ENCODE measurements around the gene LRRC41. TPM values are rescaled to one million over a fixed set of nuclear protein-coding genes. Genes with fewer than 3 reads are reported as not detected.

LRRC41 gene
- total RNA-seq = 10 to 100 TPM; 60.0 to 85.5 (median 69.2) TPM

GRCh38 chr1:46303038-46303871, at the start of gene LRRC41, which contains the start of gene UQCRH:
Gene LRRC41, minus strand, starts transcription at chr1:46303616. Its CDS starts 294 bp downstream, at chr1:46303322.
Gene UQCRH, plus strand, starts transcription at chr1:46303698. Its CDS starts 69 bp downstream, at chr1:46303767.
- peak within 1 kb of the TSS; percentile 68 to 97 (median 86) for H3K4me3 ChIP-seq

DNA sequence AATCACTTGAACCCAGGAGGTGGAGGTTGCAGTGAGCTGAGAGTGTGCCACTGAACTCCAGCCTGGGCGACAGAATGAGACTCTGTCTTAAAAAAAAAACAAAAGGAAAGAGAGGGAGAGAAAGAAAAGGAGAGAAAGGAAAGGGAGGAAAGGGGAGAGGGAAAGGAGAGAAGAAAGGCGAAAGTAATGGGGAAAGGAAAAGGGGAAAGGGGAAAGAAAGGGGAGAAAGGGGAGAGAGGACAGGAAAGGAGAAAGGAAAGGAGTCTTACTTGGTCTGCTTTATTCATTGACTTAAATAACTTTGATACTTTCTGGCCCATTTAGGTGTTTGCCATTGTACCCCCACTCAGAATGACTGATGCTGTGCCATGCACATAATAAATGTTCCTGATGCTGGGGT, 48.9 kb upstream of the LRRC41 start:
- TF ChIP-seq POLR2AphosphoS5 (IDR thresholded peaks at IDR 0.05) (no peak), CTCF (IDR thresholded peaks at IDR 0.05) (no peak), POLR2A (IDR thresholded peaks at IDR 0.05) (no peak)
- no peak overlapping the region for H3K4me3 ChIP-seq
- H3K9me3 ChIP-seq = no peaks in the 10 kb centered on the region
- no peaks in the 10 kb centered on the region for H3K4me1 ChIP-seq
- intact Hi-C loops (cut with DNase I; ENCODE audit: low total_unique reads) = no loop called here
- no peaks in the 10 kb centered on the region for H3K27me3 ChIP-seq
- peaks cover 5% of the 10 kb centered on the region for H3K36me3 ChIP-seq
- DNase-seq (ENCODE audit: low spot score in 2 of 2) = no peak
- no peak overlapping the region for H3K27ac ChIP-seq

More at GRCh38 chr1:46303038-46303871, at the start of gene LRRC41, which contains the start of gene UQCRH:
- TF ChIP-seq CTCF (IDR thresholded peaks at IDR 0.05) = no peak
- peak; percentile 98 to 99 (median 98) for TF ChIP-seq POLR2AphosphoS5 (IDR thresholded peaks at IDR 0.05)
- TF ChIP-seq POLR2A (IDR thresholded peaks at IDR 0.05) = peak; percentile 86
- peak; percentile 95 to 96 for DNase-seq (ENCODE audit: low spot score in 2 of 2)
- Histone ChIP-seq H3K4me1 (peaks cover 8 to 22% of the 10 kb centered on the region in 2 donors), H3K27me3 (no peaks in the 10 kb centered on the region), H3K27ac (peak within 1 kb of the TSS; percentile 96 to 98), H3K36me3 (no peaks in the 10 kb centered on the region), H3K9me3 (no peaks in the 10 kb centered on the region)
- intact Hi-C loops (cut with DNase I; ENCODE audit: low total_unique reads) = no loop called here

- no peak for DNase-seq (ENCODE audit: low spot score in 2 of 2)
- no peak overlapping the region for H3K27ac ChIP-seq
- intact Hi-C loops (cut with DNase I; ENCODE audit: low total_unique reads) = no loop called here
- H3K4me3 ChIP-seq = no peak overlapping the region
- peaks cover 5 to 6% of the 10 kb centered on the region in 2 donors for H3K4me1 ChIP-seq
- TF ChIP-seq POLR2A (IDR thresholded peaks at IDR 0.05) (no peak), POLR2AphosphoS5 (IDR thresholded peaks at IDR 0.05) (no peak)
- no peaks in the 10 kb centered on the region for H3K9me3 ChIP-seq
- H3K36me3 ChIP-seq = peaks cover 3% of the 10 kb centered on the region
- H3K27me3 ChIP-seq = no peaks in the 10 kb centered on the region
Observed at GRCh38 chr1:46345281-46345680, 41.9 kb upstream of the LRRC41 start.

GRCh38 chr1:46344481-46344880, 41.1 kb upstream of the LRRC41 start:
- Histone ChIP-seq H3K27me3 (no peaks in the 10 kb centered on the region), H3K27ac (no peak overlapping the region), H3K9me3 (no peaks in the 10 kb centered on the region), H3K4me1 (peaks cover 5 to 6% of the 10 kb centered on the region in 2 donors), H3K4me3 (no peak overlapping the region), H3K36me3 (peaks cover 3% of the 10 kb centered on the region)
- DNase-seq (ENCODE audit: low spot score in 2 of 2) = no peak
- TF ChIP-seq POLR2AphosphoS5 (IDR thresholded peaks at IDR 0.05) (no peak), CTCF (IDR thresholded peaks at IDR 0.05) (no peak), POLR2A (IDR thresholded peaks at IDR 0.05) (no peak)
- intact Hi-C loops (cut with DNase I; ENCODE audit: low total_unique reads) = no loop called here

GRCh38 chr1:46343705-46344104, 40.3 kb upstream of the LRRC41 start:
- intact Hi-C loops (cut with DNase I; ENCODE audit: low total_unique reads) = no loop called here
- H3K4me1 ChIP-seq = peaks cover 5 to 6% of the 10 kb centered on the region in 2 donors
- H3K9me3 ChIP-seq = no peaks in the 10 kb centered on the region
- H3K27me3 ChIP-seq = no peaks in the 10 kb centered on the region
- no peak for DNase-seq (ENCODE audit: low spot score in 2 of 2)
- H3K36me3 ChIP-seq = peaks cover 3% of the 10 kb centered on the region
- no peak overlapping the region for H3K4me3 ChIP-seq
- H3K27ac ChIP-seq = no peak overlapping the region
- TF ChIP-seq POLR2AphosphoS5 (IDR thresholded peaks at IDR 0.05) = no peak
- TF ChIP-seq POLR2A (IDR thresholded peaks at IDR 0.05) = no peak

DNA sequence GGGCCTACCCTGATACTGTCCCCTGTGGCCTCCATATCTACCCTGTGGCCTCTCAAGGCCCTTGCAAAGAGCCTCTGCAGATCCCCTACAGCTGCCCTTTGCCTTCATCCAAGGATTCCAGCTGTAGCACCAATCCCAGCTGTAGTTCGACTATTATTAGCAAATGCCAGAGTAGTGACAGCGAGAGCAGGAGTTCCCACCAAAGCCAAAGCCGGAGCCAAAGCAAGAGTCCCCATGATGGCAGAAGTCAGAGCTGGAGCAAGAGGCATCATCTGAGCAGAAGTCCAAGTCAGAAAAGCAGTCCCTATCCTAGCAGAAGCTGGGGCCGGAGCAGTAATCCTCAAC, 39.9 kb upstream of the LRRC41 start:
- no peaks in the 10 kb centered on the region for H3K9me3 ChIP-seq
- H3K4me3 ChIP-seq = no peak overlapping the region
- TF ChIP-seq POLR2AphosphoS5 (IDR thresholded peaks at IDR 0.05) = no peak
- TF ChIP-seq POLR2A (IDR thresholded peaks at IDR 0.05) = no peak
- no peak for TF ChIP-seq CTCF (IDR thresholded peaks at IDR 0.05)
- H3K27ac ChIP-seq = no peak overlapping the region
- DNase-seq (ENCODE audit: low spot score in 2 of 2) = no peak
- peaks cover 3% of the 10 kb centered on the region for H3K36me3 ChIP-seq
- H3K27me3 ChIP-seq = no peaks in the 10 kb centered on the region
- intact Hi-C loops (cut with DNase I; ENCODE audit: low total_unique reads) = no loop called here
- peaks cover 5 to 6% of the 10 kb centered on the region in 2 donors for H3K4me1 ChIP-seq

Data from breast epithelium (tissue), 4 donors.